Hepatocyte (in vitro differentiated cells): Measurements from ENCODE around the gene AKIRIN1.

Experiments used
- CTCF ChIP-seq: fragments of 200-600 bp; sonication (generic); IDR thresholded peaks from 2 replicates; pipeline ENCODE4 v1.5.1; 2016; ENCODE audit warnings: antibody characterized with exemption, mild to moderate bottlenecking; ENCODE audit not compliant: poor library complexity
- EZH2 ChIP-seq: fragments of 200-600 bp; sonication (generic); IDR thresholded peaks from 2 replicates; pipeline ENCODE4 v1.6.1; 2016; ENCODE audit warnings: antibody characterized with exemption, mild to moderate bottlenecking, borderline replicate concordance
- EZH2phosphoT487 ChIP-seq: fragments of 200-600 bp; sonication (generic); IDR thresholded peaks from one replicate; pipeline ENCODE4 v1.6.1; 2018; ENCODE audit warnings: antibody characterized with exemption, mild to moderate bottlenecking, low read depth, moderate library complexity; ENCODE audit not compliant: unreplicated experiment, severe bottlenecking

GRCh38 chr1:38953433-38953860 lies 37.6 kb upstream of the AKIRIN1 start:
- no peak for TF ChIP-seq CTCF
- TF ChIP-seq EZH2phosphoT487 = no peak
- TF ChIP-seq EZH2 = no peak
